ENCODE data around the gene LMCD1.

DNA sequence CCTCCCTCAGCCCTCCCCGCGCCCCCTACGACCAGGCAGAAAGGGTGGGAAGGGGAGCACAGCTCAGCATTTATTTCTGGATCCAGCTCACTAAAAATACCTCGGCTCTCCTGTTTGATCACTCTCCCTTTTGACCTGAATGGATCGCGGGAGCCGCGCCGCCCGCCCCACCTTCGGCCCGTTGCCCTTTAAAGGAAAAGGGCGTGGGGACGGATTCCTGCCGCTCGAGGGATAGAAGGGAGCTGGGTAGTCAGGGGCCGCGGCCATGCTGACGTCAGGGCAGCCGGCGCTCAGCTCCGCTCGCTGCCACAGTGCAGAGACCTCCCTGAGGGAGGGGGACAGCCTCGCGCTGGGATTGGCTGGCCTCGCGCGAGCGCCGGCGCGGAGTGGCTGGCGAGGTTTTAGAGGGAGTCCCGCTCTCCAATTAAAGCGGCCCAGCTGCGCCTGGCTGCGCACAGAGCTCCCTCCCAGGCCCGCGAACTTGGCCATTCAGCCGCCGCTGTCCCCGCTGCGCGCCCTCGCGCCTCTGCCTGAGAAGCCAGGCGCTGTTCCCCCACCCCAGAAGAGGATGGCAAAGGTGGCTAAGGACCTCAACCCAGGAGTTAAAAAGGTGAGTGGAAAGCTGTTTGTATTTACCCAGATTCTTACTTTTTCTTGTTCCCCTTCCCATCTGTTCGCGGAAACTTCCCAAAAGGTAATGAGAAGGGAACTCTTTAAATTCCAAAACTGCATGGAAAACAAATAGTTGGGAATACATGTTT, at the start of gene LMCD1:
- TF ChIP-seq, protein P1, sequence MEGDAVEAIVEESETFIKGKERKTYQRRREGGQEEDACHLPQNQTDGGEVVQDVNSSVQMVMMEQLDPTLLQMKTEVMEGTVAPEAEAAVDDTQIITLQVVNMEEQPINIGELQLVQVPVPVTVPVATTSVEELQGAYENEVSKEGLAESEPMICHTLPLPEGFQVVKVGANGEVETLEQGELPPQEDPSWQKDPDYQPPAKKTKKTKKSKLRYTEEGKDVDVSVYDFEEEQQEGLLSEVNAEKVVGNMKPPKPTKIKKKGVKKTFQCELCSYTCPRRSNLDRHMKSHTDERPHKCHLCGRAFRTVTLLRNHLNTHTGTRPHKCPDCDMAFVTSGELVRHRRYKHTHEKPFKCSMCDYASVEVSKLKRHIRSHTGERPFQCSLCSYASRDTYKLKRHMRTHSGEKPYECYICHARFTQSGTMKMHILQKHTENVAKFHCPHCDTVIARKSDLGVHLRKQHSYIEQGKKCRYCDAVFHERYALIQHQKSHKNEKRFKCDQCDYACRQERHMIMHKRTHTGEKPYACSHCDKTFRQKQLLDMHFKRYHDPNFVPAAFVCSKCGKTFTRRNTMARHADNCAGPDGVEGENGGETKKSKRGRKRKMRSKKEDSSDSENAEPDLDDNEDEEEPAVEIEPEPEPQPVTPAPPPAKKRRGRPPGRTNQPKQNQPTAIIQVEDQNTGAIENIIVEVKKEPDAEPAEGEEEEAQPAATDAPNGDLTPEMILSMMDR (conservative IDR thresholded peaks at IDR 0.05 in 1 of 2, IDR thresholded peaks at IDR 0.05 in 1 of 2; ENCODE audit: extremely low read depth in 1 of 2, insufficient read depth in 1 of 2, low read depth in 1 of 2, low read length in 2 of 2), result peak in 1 of 2 donors; percentile 27
- no peak for TF ChIP-seq EZH2 (IDR thresholded peaks at IDR 0.05; ENCODE audit: borderline replicate concordance, low read length)

Data from mammary epithelial cell (primary cell).